Mesenchymal stem cell (in vitro differentiated cells and primary cell): ENCODE results near the gene LSM4.
A peak's percentile ranks its signal among the peaks of the same experiment; 100 is the strongest.
"Not testable (repeated sequence)": the region's sequence is repeated elsewhere in the genome, so short reads cannot be mapped to it uniquely, and the experiment has no call there.

Experiments
- DNase-seq: peaks from one replicate; pipeline ENCODE4 v3.0.0-alpha.2; 2013
- H2AFZ ChIP-seq: one replicate; pipeline ENCODE4 v1.6.1; 2013; ENCODE audit warnings: low read depth, mild to moderate bottlenecking, control low read depth, inconsistent platforms, low read length, moderate library complexity
- H2AK5ac ChIP-seq: 2 replicates; pipeline ENCODE4 v1.6.1; 2013; ENCODE audit warnings: low read length, moderate library complexity, mild to moderate bottlenecking, inconsistent platforms; ENCODE audit not compliant: severe bottlenecking
- H2BK120ac ChIP-seq: one replicate; pipeline ENCODE4 v1.6.1; 2013; ENCODE audit warnings: low read depth, mild to moderate bottlenecking, inconsistent platforms, low read length, moderate library complexity
- H2BK12ac ChIP-seq, 2 experiments: one replicate each; pipeline ENCODE4 v1.6.1; 2013; ENCODE audit warnings: inconsistent platforms in 2 of 2, low read length in 2 of 2, mild to moderate bottlenecking in 2 of 2, moderate library complexity in 2 of 2, control low read depth in 1 of 2
- H2BK15ac ChIP-seq: one replicate; pipeline ENCODE4 v1.6.1; 2013; ENCODE audit warnings: mild to moderate bottlenecking, low read depth, inconsistent platforms; ENCODE audit not compliant: poor library complexity, severe bottlenecking
- H2BK5ac ChIP-seq: 2 replicates; pipeline ENCODE4 v1.6.1; 2013; ENCODE audit warnings: low read depth, mild to moderate bottlenecking, low read length, control low read depth, inconsistent platforms; ENCODE audit not compliant: poor library complexity, severe bottlenecking
- H3K14ac ChIP-seq, 2 experiments: one replicate each; pipeline ENCODE4 v1.6.1; 2013; ENCODE audit warnings: inconsistent platforms in 2 of 2, low read length in 2 of 2, control low read depth in 1 of 2, mild to moderate bottlenecking in 1 of 2, moderate library complexity in 1 of 2
- H3K18ac ChIP-seq, 2 experiments: one replicate each; pipeline ENCODE4 v1.6.1; 2013; ENCODE audit warnings: inconsistent platforms in 2 of 2, low read length in 2 of 2, control low read depth in 1 of 2, low read depth in 1 of 2, mild to moderate bottlenecking in 1 of 2
- H3K23ac ChIP-seq, 2 experiments: one replicate each; pipeline ENCODE4 v1.6.1; 2013; ENCODE audit warnings: inconsistent platforms in 2 of 2, low read length in 2 of 2, mild to moderate bottlenecking in 2 of 2, moderate library complexity in 2 of 2, control low read depth in 1 of 2
- H3K27ac ChIP-seq: 2 replicates; pipeline ENCODE4 v1.5.1; 2013; ENCODE audit warnings: mild to moderate bottlenecking, moderate library complexity, low read length, control low read depth, inconsistent platforms; ENCODE audit not compliant: poor library complexity, severe bottlenecking
- H3K27me3 ChIP-seq, 2 experiments: 2 replicates each; pipeline versions ENCODE4 v1.6.1 to v1.7.0; 2013; ENCODE audit warnings: low read length in 2 of 2, mild to moderate bottlenecking in 2 of 2, moderate library complexity in 2 of 2, control low read depth in 1 of 2, inconsistent platforms in 1 of 2; ENCODE audit not compliant: control insufficient read depth in 1 of 2, insufficient read depth in 1 of 2
- H3K36me3 ChIP-seq, 2 experiments: 2 replicates each; pipeline versions ENCODE4 v1.6.1 to v1.7.0; 2013; ENCODE audit warnings: low read length in 2 of 2, control low read depth in 1 of 2, inconsistent platforms in 1 of 2, low read depth in 1 of 2, mild to moderate bottlenecking in 1 of 2; ENCODE audit not compliant: insufficient read depth in 2 of 2, control insufficient read depth in 1 of 2
- H3K4ac ChIP-seq, 2 experiments: one replicate each; pipeline ENCODE4 v1.6.1; 2013; ENCODE audit warnings: inconsistent platforms in 2 of 2, low read length in 2 of 2, mild to moderate bottlenecking in 2 of 2, moderate library complexity in 2 of 2, control low read depth in 1 of 2, low read depth in 1 of 2
- H3K4me1 ChIP-seq: 2 replicates; pipeline ENCODE4 v1.6.1; 2013; ENCODE audit warnings: low read depth, low read length, control low read depth; ENCODE audit not compliant: control insufficient read depth, insufficient read depth
- H3K4me2 ChIP-seq: 2 replicates; pipeline ENCODE4 v1.6.1; 2013; ENCODE audit warnings: low read length, mild to moderate bottlenecking, inconsistent platforms; ENCODE audit not compliant: poor library complexity, severe bottlenecking
- H3K4me3 ChIP-seq, 2 experiments: 2 replicates each; pipeline versions ENCODE4 v1.5.1 to v1.7.0; 2013; ENCODE audit warnings: low read length in 2 of 2, mild to moderate bottlenecking in 2 of 2, control low read depth in 1 of 2, low read depth in 1 of 2; ENCODE audit not compliant: insufficient read depth in 1 of 2
- H3K79me1 ChIP-seq: replicated peaks from 2 replicates; pipeline ENCODE4 v1.6.1; 2013; ENCODE audit warnings: mild to moderate bottlenecking, control low read depth, low read length, inconsistent platforms; ENCODE audit not compliant: poor library complexity, severe bottlenecking
- H3K9ac ChIP-seq: 2 replicates; pipeline ENCODE4 v1.7.0; 2013; ENCODE audit warnings: mild to moderate bottlenecking, low read length, moderate library complexity
- H3K9me3 ChIP-seq: 2 replicates; pipeline ENCODE4 v1.7.0; 2013; ENCODE audit warnings: mild to moderate bottlenecking, low read length; ENCODE audit not compliant: control insufficient read depth
- H4K8ac ChIP-seq: one replicate; pipeline ENCODE4 v1.6.1; 2013; ENCODE audit warnings: inconsistent platforms, mild to moderate bottlenecking, low read length, moderate library complexity
- H4K91ac ChIP-seq: one replicate; pipeline ENCODE4 v1.6.1; 2013; ENCODE audit warnings: mild to moderate bottlenecking, low read length, inconsistent platforms
- WGBS: methylation state at CpG from one replicate; pipeline ENCODE4 v1.1.7; 2013; ENCODE audit warnings: mixed read lengths; 5-methylcytosine and 5-hydroxymethylcytosine counted together

The LSM4 gene

DNA sequence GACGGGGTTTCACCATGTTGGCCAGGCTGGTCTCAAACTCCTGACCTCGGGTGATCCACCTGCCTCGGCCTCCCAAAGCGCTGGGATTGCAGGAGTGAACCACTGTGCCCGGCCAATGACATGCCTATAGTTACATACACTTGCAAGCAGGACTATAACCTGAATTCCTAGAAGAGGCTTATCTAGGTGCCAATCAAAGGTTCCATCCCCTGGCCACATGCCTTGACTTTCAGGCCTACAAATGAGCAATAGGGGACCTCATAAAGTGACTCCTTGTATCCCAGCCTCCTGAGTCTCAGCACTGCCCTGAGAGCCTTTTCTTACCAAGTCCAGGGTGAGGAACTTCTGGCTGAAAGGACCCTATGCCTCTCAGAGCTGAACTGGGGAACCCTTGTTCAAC, 3.9 kb upstream of the LSM4 start:
- no peaks in the 10 kb centered on the region for H3K9me3 ChIP-seq
- H2AK5ac ChIP-seq: no peak overlapping the region
- no peak overlapping the region for H3K23ac ChIP-seq
- H2AFZ ChIP-seq: no peak overlapping the region
- no peak for DNase-seq
- H3K4me2 ChIP-seq: no peak overlapping the region
- H3K9ac ChIP-seq: peak overlapping the region; percentile 29
- no peak overlapping the region for H3K14ac ChIP-seq
- peaks cover 5% of the 10 kb centered on the region for H3K79me1 ChIP-seq
- no peak overlapping the region for H2BK120ac ChIP-seq
- no peak overlapping the region for H2BK12ac ChIP-seq
- no peak overlapping the region for H4K91ac ChIP-seq
- H3K36me3 ChIP-seq: no peaks in the 10 kb centered on the region
- no peak overlapping the region for H3K27ac ChIP-seq
- 93% methylated on average over 5 of the region's 5 CpGs for WGBS
- H4K8ac ChIP-seq: no peak overlapping the region
- H3K4me1 ChIP-seq: peaks cover 9% of the 10 kb centered on the region
- no peak overlapping the region for H2BK5ac ChIP-seq
- H3K27me3 ChIP-seq: no peaks in the 10 kb centered on the region
- no peak overlapping the region for H3K18ac ChIP-seq
- no peak overlapping the region for H3K4ac ChIP-seq
- peak overlapping the region; percentile 60 for H2BK15ac ChIP-seq
- H3K4me3 ChIP-seq: no peak overlapping the region

DNA sequence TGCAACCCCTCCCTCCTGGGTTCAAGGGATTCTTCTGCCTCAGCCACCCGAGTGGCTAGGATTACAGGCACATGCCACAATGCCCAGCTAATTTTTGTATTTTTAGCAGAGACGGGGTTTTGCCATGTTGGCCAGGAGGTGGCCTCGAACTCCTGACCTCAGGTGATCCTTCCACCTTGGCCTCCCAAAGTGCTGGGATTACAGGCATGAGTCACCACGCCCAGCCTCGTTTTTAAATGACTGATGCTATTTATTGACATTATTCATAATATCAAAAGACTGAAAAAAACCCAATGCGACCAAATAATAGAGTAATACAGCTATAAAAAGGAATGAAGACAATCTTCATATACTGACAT, 1.5 kb upstream of the LSM4 start:
- not testable (repeated sequence) for H2BK15ac ChIP-seq, H2BK5ac ChIP-seq, H3K4me3 ChIP-seq, H3K27ac ChIP-seq, H2BK120ac ChIP-seq, H2AFZ ChIP-seq, H3K23ac ChIP-seq, H4K91ac ChIP-seq, H3K36me3 ChIP-seq, H3K9me3 ChIP-seq, H3K18ac ChIP-seq, H3K4me2 ChIP-seq, DNase-seq, H4K8ac ChIP-seq, H2BK12ac ChIP-seq, H3K14ac ChIP-seq, H3K27me3 ChIP-seq
- peak overlapping the region in 1 of 2 experiments; percentile 37 for H3K4ac ChIP-seq
- H3K4me1 ChIP-seq: peaks cover 14% of the 10 kb centered on the region
- H3K79me1 ChIP-seq: peaks cover 13% of the 10 kb centered on the region
- H3K9ac ChIP-seq: peak overlapping the region; percentile 96
- 90% methylated on average over 3 of the region's 6 CpGs for WGBS
- peak overlapping the region; percentile 59 for H2AK5ac ChIP-seq

DNA sequence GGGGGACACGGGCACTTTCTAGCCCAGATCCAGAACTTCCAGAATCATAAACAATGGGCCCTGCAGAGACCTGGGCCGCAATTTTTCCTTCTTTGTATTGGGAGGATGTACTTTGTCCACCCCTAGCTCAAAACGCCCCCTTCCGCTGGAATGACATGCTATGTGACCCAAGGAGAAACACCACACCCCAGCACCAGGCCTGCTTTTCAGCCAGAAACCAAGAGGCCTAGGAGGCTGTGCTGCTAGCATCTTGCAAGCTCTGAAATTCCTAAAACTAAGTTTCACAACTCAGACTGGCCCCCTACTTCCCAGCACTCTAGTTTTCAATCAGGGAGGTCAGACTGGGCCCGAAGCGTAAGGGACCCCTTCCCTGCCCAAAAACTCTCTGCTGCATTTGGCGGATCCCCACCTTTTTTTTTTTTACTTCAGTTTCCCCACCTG, 538 bp downstream of the LSM4 start:
- Histone ChIP-seq H3K4ac (peak overlapping the region; percentile 94 to 96), H2AK5ac (peak overlapping the region; percentile 93), H3K27ac (peak overlapping the region; percentile 87), H2BK15ac (no peak overlapping the region), H3K4me1 (peaks cover 13% of the 10 kb centered on the region), H3K9me3 (no peaks in the 10 kb centered on the region), H3K79me1 (peaks cover 13% of the 10 kb centered on the region), H3K23ac (no peak overlapping the region), H3K27me3 (no peaks in the 10 kb centered on the region), H3K14ac (peak overlapping the region in 1 of 2 experiments; percentile 6), H4K91ac (peak overlapping the region; percentile 94), H3K36me3 (peaks cover 9 to 13% of the 10 kb centered on the region in 2 experiments), H3K4me2 (peak overlapping the region; percentile 94), H3K9ac (peak overlapping the region; percentile 96), H2AFZ (peak overlapping the region; percentile 80), H3K18ac (peak overlapping the region; percentile 89 to 94), H2BK120ac (peak overlapping the region; percentile 65), H4K8ac (peak overlapping the region; percentile 88), H2BK12ac (peak overlapping the region in 1 of 2 experiments; percentile 47), H2BK5ac (no peak overlapping the region), H3K4me3 (peak overlapping the region; percentile 80 to 86)
- 5% methylated on average over 7 of the region's 7 CpGs for WGBS
- peak; percentile 82 for DNase-seq

GRCh38 chr19:18321734-18322102, 1.2 kb downstream of the LSM4 start:
- Histone ChIP-seq H4K91ac (peak overlapping the region; percentile 45), H3K79me1 (peaks cover 14% of the 10 kb centered on the region), H3K23ac (no peak overlapping the region), H4K8ac (peak overlapping the region; percentile 73), H3K27ac (peak overlapping the region; percentile 87), H3K4ac (peak overlapping the region; percentile 58 to 91), H3K36me3 (peaks cover 9 to 13% of the 10 kb centered on the region in 2 experiments), H3K4me2 (peak overlapping the region; percentile 94), H3K9ac (peak overlapping the region; percentile 96), H2BK120ac (no peak overlapping the region), H2AK5ac (peak overlapping the region; percentile 94), H2BK5ac (no peak overlapping the region), H3K4me3 (peak overlapping the region in 1 of 2 experiments; percentile 80), H2BK15ac (no peak overlapping the region), H2BK12ac (peak overlapping the region in 1 of 2 experiments; percentile 47), H3K14ac (no peak overlapping the region), H2AFZ (no peak overlapping the region), H3K4me1 (peaks cover 13% of the 10 kb centered on the region), H3K18ac (peak overlapping the region; percentile 42 to 45), H3K27me3 (no peaks in the 10 kb centered on the region), H3K9me3 (no peaks in the 10 kb centered on the region)
- DNase-seq: peak; percentile 47
- 29% methylated on average over 9 of the region's 9 CpGs for WGBS
